ENCODE data around the gene STOM.
"Not testable (repeated sequence)": the region's sequence is repeated elsewhere in the genome, so short reads cannot be mapped to it uniquely, and the experiment has no call there.

Gene STOM

GRCh38 chr9:121404906-121405305, 34.9 kb upstream of the STOM start:
- Histone ChIP-seq H3K9ac (ENCODE audit: low read length) (no peak overlapping the region), H3K4me1 (ENCODE audit: low read length) (no peaks in the 10 kb centered on the region), H3K4me3 (ENCODE audit: low read length) (no peak overlapping the region), H3F3A (ENCODE audit: insufficient read depth, low read length) (no peaks in the 10 kb centered on the region), H3K27me3 (replicated peaks; ENCODE audit: insufficient read depth, low read length) (no peaks in the 10 kb centered on the region), H3K4me2 (ENCODE audit: low read depth, low read length) (no peak overlapping the region), H3K27ac (ENCODE audit: low read length) (no peak overlapping the region), H3K36me3 (replicated peaks; ENCODE audit: insufficient read depth, low read length) (no peaks in the 10 kb centered on the region), H3K9me2 (replicated peaks; ENCODE audit: insufficient read depth, low read length) (no peaks in the 10 kb centered on the region), H2AFZ (ENCODE audit: low read length) (no peak overlapping the region), H3K79me2 (ENCODE audit: low read length) (no peaks in the 10 kb centered on the region), H3K9me3 (replicated peaks; ENCODE audit: insufficient read depth, low read length) (no peaks in the 10 kb centered on the region), H4K20me1 (ENCODE audit: insufficient read depth, low read length) (no peaks in the 10 kb centered on the region)
- no peak for TF ChIP-seq EZH2 (optimal IDR thresholded peaks at IDR 0.05; ENCODE audit: low read depth, low read length)
- no peak for TF ChIP-seq CTCF (IDR thresholded peaks at IDR 0.05; ENCODE audit: low read length)
- TF ChIP-seq EZH2phosphoT487 (IDR thresholded peaks at IDR 0.05; ENCODE audit: low read length) = no peak
- DNase-seq = no peak

- no peaks in the 10 kb centered on the region for H3K9me3 ChIP-seq (replicated peaks; ENCODE audit: insufficient read depth, low read length)
- H3K36me3 ChIP-seq (replicated peaks; ENCODE audit: insufficient read depth, low read length) = no peaks in the 10 kb centered on the region
- H3K27me3 ChIP-seq (replicated peaks; ENCODE audit: insufficient read depth, low read length) = no peaks in the 10 kb centered on the region
- H3K4me1 ChIP-seq (ENCODE audit: low read length) = no peaks in the 10 kb centered on the region
- H3F3A ChIP-seq (ENCODE audit: insufficient read depth, low read length) = no peaks in the 10 kb centered on the region
- no peak overlapping the region for H3K4me2 ChIP-seq (ENCODE audit: low read depth, low read length)
- H4K20me1 ChIP-seq (ENCODE audit: insufficient read depth, low read length) = no peaks in the 10 kb centered on the region
- peak; percentile 77 for DNase-seq
- H3K9ac ChIP-seq (ENCODE audit: low read length) = no peak overlapping the region
- no peak overlapping the region for H2AFZ ChIP-seq (ENCODE audit: low read length)
- no peak overlapping the region for H3K4me3 ChIP-seq (ENCODE audit: low read length)
- TF ChIP-seq CTCF (IDR thresholded peaks at IDR 0.05; ENCODE audit: low read length) = peak; percentile 72
- TF ChIP-seq EZH2phosphoT487 (IDR thresholded peaks at IDR 0.05; ENCODE audit: low read length) = no peak
- H3K79me2 ChIP-seq (ENCODE audit: low read length) = no peaks in the 10 kb centered on the region
- no peaks in the 10 kb centered on the region for H3K9me2 ChIP-seq (replicated peaks; ENCODE audit: insufficient read depth, low read length)
- no peak overlapping the region for H3K27ac ChIP-seq (ENCODE audit: low read length)
These were observed 30.0 kb upstream of the STOM start for GRCh38 chr9:121399883-121400607.

GRCh38 chr9:121399126-121399882, 29.3 kb upstream of the STOM start:
- no peak for DNase-seq
- Histone ChIP-seq H3K36me3 (replicated peaks; ENCODE audit: insufficient read depth, low read length) (no peaks in the 10 kb centered on the region), H3K79me2 (ENCODE audit: low read length) (no peaks in the 10 kb centered on the region), H3K9ac (ENCODE audit: low read length) (no peak overlapping the region), H3F3A (ENCODE audit: insufficient read depth, low read length) (no peaks in the 10 kb centered on the region), H3K9me3 (replicated peaks; ENCODE audit: insufficient read depth, low read length) (no peaks in the 10 kb centered on the region), H3K4me3 (ENCODE audit: low read length) (no peak overlapping the region), H3K4me1 (ENCODE audit: low read length) (no peaks in the 10 kb centered on the region), H3K4me2 (ENCODE audit: low read depth, low read length) (no peak overlapping the region), H2AFZ (ENCODE audit: low read length) (no peak overlapping the region), H3K9me2 (replicated peaks; ENCODE audit: insufficient read depth, low read length) (no peaks in the 10 kb centered on the region), H3K27me3 (replicated peaks; ENCODE audit: insufficient read depth, low read length) (no peaks in the 10 kb centered on the region), H3K27ac (ENCODE audit: low read length) (no peak overlapping the region), H4K20me1 (ENCODE audit: insufficient read depth, low read length) (no peaks in the 10 kb centered on the region)
- TF ChIP-seq EZH2 (optimal IDR thresholded peaks at IDR 0.05; ENCODE audit: low read depth, low read length) = no peak
- no peak for TF ChIP-seq EZH2phosphoT487 (IDR thresholded peaks at IDR 0.05; ENCODE audit: low read length)

GRCh38 chr9:121398374-121398773, 28.3 kb upstream of the STOM start:
- no peaks in the 10 kb centered on the region for H3K4me1 ChIP-seq (ENCODE audit: low read length)
- no peaks in the 10 kb centered on the region for H4K20me1 ChIP-seq (ENCODE audit: insufficient read depth, low read length)
- no peak overlapping the region for H2AFZ ChIP-seq (ENCODE audit: low read length)
- H3K79me2 ChIP-seq (ENCODE audit: low read length) = no peaks in the 10 kb centered on the region
- TF ChIP-seq EZH2 (optimal IDR thresholded peaks at IDR 0.05; ENCODE audit: low read depth, low read length) (no peak), EZH2phosphoT487 (IDR thresholded peaks at IDR 0.05; ENCODE audit: low read length) (no peak), CTCF (IDR thresholded peaks at IDR 0.05; ENCODE audit: low read length) (no peak)
- no peak overlapping the region for H3K4me2 ChIP-seq (ENCODE audit: low read depth, low read length)
- H3F3A ChIP-seq (ENCODE audit: insufficient read depth, low read length) = no peaks in the 10 kb centered on the region
- H3K27ac ChIP-seq (ENCODE audit: low read length) = no peak overlapping the region
- no peaks in the 10 kb centered on the region for H3K36me3 ChIP-seq (replicated peaks; ENCODE audit: insufficient read depth, low read length)
- no peaks in the 10 kb centered on the region for H3K9me3 ChIP-seq (replicated peaks; ENCODE audit: insufficient read depth, low read length)
- DNase-seq = no peak
- H3K27me3 ChIP-seq (replicated peaks; ENCODE audit: insufficient read depth, low read length) = no peaks in the 10 kb centered on the region
- H3K9me2 ChIP-seq (replicated peaks; ENCODE audit: insufficient read depth, low read length) = no peaks in the 10 kb centered on the region
- no peak overlapping the region for H3K4me3 ChIP-seq (ENCODE audit: low read length)
- no peak overlapping the region for H3K9ac ChIP-seq (ENCODE audit: low read length)

- not testable (repeated sequence) for H3K36me3 ChIP-seq (replicated peaks; ENCODE audit: insufficient read depth, low read length); H3K9ac ChIP-seq (ENCODE audit: low read length); H3K9me3 ChIP-seq (replicated peaks; ENCODE audit: insufficient read depth, low read length); H2AFZ ChIP-seq (ENCODE audit: low read length); H4K20me1 ChIP-seq (ENCODE audit: insufficient read depth, low read length); DNase-seq; H3K27me3 ChIP-seq (replicated peaks; ENCODE audit: insufficient read depth, low read length); H3K27ac ChIP-seq (ENCODE audit: low read length); H3K9me2 ChIP-seq (replicated peaks; ENCODE audit: insufficient read depth, low read length); H3F3A ChIP-seq (ENCODE audit: insufficient read depth, low read length); H3K4me2 ChIP-seq (ENCODE audit: low read depth, low read length); H3K79me2 ChIP-seq (ENCODE audit: low read length); H3K4me1 ChIP-seq (ENCODE audit: low read length); H3K4me3 ChIP-seq (ENCODE audit: low read length)
These were observed 27.2 kb upstream of the STOM start for GRCh38 chr9:121397277-121397676.

All from MM.1S (cell line).